Left hindlimb (tissue), 1 donor: ENCODE results near the gene PRKN.

Experiments used
- DNase-seq: peaks from one replicate; pipeline ENCODE4 v3.0.0-alpha.2; 2018

The PRKN gene

DNA sequence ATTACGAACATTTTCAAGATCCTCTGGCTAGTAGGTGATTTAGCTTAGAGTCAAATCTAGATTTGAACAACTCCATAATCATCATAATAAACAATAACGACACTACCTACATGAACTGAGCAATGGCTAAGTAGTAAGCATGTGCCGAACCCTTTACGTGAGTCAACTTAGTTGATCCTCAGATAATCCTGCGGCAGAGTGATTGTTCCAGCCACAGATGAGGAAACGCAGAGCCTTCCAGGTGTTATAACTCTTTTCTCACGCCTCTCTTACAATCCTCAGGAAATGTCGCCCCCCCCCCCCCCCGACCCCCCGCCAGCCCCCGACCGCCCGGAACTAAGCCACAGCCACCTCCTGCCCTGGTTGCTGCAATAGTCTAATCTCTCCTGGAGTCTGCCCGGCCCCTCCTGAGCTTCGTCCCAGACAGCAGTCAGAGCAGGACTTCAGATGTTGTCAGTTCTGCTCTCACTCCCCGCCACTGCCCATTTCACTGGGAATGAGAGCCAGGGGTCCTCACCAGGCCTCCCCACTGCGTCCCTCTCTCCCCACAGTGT lies 1312.2 kb downstream of the PRKN start:
- no peak for DNase-seq

DNA sequence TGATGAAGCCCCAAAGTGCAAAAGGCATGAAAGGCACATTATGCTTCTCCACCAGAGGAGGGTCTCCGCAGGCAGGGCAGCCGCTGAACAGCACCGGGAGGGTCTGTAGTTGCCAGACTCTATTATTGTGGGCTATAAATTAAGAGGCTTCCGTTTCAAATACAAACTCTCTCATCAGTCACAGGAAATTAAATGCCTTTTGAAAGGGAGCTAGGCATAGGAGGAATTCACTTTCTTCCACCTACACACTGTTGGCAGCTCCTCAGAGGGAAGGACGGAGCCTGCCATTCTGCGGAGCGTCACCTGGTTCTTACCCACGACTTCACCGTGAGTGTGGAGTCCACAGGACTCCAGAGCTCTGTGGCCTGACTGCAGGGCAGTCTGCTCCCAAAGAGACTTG lies 1312.9 kb downstream of the PRKN start:
- no peak for DNase-seq

DNA sequence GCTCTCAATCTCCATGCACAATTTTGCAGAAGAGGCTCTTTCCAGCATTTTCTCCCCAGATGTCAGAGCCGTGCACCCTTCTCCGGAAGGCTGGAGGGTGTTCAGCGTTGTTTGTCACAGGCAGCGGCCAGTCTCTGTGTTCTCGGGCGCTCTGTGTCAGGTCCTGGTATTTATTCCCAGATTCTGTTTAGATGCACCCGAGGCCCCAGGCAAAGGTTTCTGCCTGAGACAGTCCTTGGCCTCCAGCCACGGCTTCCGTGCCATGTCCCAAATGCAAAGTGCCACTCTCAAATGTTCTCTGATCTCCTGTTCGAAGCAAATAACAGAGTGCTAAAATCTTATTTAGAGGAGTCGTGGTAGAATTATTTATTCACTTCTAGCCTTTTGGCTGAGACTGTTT lies 1313.4 kb downstream of the PRKN start:
- DNase-seq, result no peak

DNA sequence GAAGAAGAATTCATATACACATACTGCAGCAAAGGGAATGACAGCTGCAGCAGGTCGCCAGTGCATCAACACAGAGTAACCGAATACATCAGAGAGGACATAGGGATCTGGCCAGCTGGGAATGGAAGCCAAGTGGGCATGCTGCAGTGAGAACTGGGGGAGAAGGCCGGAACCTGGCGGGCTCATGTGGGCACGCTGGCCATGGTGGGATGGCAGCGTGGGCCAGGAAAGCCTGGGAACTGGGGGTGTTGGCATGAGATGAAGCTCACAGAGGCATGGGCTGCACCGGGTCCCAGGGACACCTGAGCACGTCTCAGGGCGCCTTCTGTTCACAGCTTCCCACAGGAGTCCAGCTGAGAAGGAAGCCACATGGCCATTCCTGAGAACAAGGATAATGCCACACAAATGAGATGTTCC lies 1314.2 kb downstream of the PRKN start:
- peak; percentile 40 for DNase-seq

DNA sequence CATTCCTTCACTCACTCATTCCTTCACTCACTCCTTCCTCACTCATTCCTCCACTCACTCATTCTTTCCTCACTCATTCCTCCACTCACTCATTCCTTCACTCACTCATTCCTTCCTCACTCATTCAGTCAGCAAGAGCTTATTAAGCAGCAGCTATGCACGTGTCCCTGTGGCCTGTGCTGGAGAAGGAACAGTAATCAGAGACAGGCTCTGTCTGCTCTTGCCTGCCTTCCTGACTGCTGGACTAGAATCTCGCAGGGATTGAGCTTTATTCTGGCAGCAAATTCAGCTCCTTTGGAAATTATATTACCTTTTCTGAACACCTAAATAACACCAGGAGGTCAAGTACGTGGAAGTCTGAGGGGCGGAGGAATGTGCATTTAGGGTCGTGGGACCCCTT lies 1314.8 kb downstream of the PRKN start:
- DNase-seq, result no peak

DNA sequence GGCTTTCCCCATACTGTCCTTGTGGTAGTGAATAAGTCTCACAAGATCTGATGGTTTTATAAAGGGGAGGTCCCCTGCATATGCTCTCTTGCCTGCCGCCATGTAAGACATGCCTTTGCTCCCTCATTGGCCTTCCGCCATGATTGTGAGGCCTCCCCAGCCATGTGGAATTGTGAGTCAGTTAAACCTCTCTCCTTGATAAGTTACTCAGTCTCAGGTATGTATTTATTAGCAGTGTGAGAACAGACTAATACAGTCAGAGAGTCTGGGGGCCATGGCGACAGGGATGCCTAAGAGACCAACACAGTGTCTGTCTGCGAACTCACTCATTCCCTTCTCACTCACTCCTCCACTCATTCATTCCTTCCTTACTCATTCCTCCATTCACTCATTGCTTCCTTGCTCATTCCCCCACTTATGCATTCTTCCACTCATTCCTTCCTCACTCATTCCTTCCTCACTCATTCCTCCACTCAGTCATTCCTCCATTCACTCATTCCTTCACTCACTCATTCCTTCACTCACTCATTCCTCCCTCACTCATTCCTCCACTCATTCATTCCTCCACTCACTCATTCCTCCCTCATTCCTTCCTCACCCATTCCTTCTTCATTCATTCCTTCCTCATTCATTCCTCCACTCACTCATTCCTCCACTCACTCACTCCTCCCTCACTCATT lies 1316.2 kb downstream of the PRKN start:
- no peak for DNase-seq

DNA sequence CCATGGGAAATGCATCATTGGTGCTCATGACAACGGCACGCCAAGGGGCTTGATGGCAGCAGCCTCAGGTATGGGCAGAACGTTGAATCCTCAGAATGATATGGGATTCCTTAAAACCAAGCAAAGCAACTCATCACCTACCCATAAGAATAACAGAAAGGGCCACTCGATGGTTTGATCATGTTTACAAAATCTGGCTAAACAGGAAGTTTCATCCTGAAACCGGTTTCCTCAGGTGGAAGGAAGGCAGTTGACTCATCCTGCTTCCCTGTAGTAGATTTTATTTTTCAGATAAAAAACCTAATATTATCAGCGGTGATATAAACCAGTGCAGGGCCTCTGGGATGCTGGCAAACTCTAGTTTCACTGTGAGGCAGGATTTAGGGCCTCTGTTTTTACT lies 1316.8 kb downstream of the PRKN start:
- no peak for DNase-seq

DNA sequence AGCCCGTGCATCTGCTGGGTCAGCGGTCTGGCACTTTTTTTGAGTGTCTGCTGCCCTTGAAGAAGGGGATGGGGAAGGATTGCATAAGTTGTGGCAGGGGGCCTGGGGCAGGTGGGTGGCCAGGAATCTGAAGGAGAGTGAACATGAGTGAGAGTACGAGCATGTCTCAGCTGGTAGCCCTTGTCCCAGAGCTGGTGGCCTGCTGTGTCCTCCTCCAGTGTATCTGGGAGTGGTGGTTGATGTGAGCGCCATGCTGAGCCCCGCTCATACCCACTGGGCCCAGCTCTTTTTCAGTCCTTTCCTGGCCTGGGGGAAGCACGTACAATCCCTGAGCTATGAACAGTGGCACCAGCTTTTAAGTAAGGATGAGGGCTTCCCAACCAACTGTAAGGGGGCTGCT lies 1317.5 kb downstream of the PRKN start:
- no peak for DNase-seq

DNA sequence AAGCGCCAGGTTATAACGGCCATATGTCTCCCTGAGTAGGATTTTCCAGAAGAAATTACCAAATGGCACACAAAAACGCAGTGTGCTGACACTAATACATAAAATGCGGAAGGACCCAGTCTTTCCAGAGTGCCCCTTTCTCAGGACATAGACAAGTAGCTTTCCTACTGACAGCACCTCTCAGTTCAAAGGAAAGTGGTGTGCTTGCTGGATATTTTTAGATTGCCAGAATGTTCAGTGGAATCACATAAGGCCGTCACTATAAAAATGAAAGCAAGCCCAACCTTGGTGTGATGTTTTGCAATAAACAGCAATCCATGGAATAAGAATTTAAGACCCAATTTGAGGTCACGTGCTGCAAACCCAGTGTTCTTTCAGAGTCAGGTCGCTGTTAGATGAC lies 1318.2 kb downstream of the PRKN start:
- no peak for DNase-seq

DNA sequence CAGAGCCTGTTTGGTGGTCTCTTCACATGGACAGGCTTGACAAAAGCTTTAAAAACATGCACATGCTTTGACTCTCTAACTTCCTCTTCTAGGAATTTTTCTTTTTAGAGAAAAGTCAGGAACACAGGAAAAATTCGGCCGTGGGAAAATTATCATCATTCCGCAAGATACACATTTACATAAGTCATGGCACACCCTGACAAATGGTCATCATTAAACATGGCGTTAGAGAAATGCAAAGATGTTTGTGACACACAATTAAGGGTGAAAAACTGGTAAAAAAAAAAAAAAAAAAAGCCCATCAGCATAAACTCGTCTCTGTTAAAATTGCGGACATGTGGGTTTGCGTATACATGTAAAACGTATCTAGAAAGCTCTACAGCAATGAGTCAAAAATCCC lies 1319.5 kb downstream of the PRKN start:
- DNase-seq, result no peak

DNA sequence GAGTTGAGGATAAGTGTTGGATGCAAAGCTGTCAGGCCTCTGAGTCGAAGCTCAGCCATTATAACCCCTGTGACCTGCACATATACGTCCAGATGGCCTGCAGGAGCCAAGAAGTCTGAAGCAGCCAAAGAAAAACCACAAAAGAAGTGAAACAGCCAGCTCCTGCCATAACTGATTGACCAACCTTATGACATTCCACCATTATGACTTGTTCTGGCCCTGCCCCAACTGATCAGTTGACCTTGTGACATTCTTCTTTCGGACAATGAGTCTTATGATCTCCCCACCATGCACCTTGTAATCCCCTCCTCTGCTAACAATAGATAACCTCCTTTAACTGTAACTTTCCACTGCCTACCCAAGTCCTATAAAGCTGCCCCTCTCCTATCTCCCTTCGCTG lies 1320.0 kb downstream of the PRKN start:
- no peak for DNase-seq

DNA sequence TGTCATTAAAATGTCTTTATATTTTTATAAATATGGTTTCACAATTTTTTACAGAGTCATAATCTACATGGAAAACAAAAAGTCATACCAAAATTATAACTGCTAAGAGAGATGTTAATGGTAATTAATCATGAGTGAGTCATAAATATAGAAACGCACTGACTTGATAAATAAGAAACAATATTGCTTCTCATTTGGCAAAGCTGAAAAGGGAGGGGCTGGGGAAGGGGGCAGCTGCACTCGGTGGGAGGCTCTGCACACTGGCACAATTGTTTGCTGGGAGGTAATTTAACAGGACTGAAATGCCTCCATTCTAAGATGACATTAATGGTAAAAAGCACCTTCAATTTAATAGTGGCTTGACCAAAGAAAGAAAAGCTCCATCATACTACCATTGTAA lies 1320.5 kb downstream of the PRKN start:
- no peak for DNase-seq

DNA sequence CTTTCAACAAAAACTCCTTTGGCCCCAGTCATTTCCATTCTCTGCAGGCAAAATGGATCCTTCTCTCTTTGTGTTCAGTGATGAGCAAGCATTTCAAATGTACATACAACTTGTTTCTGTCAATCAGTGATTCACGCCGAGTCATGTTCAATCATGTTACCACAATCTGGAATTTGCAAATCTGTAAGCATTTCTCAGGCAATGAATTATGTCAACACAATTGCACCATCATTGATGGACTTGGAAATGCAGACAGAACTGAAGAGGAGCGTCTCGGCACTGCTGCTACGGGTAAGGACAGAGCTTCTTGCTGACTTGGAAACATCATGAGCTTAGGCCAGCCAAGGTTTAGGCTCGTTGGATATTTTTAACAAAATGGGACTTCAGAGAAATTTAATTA lies 1320.9 kb downstream of the PRKN start:
- no peak for DNase-seq

DNA sequence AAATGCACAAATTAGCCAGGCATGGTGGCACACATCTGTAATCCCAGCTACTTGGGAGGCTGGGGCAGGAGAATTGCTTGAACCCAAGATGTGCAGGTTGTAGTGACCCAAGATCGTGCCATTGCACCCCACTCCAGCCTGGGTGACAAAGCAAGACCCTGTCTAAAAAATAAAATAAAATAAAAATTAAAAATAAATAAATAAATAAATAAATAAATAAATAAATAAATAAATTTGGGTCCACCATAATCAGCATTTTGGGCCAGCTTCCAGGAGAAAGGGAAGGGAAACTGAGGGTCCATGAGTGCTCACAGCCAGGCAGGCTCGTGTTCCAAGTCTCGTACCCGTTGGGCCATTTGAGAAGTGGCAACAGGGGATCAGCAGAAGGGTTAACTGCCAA lies 1322.1 kb downstream of the PRKN start:
- no peak for DNase-seq

DNA sequence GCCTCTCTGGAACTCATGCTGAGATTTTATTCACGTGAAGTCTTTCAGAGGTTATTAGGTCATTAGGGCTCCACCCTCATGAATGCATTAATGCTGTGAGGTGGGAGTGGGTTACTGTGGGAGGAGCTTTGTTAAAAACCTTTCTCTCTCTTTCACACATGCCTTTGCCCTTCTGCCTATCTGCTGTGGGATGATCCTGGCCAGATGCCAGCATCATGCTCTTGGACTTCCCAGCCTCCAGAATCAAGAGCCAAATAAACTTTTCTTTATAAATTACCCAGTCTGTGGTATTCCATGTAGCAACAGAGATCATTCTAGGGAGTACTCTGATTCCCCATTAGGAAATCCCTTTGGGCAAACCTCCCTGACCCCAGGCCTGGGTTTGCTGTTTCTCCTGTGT lies 1323.8 kb downstream of the PRKN start:
- DNase-seq, result no peak

DNA sequence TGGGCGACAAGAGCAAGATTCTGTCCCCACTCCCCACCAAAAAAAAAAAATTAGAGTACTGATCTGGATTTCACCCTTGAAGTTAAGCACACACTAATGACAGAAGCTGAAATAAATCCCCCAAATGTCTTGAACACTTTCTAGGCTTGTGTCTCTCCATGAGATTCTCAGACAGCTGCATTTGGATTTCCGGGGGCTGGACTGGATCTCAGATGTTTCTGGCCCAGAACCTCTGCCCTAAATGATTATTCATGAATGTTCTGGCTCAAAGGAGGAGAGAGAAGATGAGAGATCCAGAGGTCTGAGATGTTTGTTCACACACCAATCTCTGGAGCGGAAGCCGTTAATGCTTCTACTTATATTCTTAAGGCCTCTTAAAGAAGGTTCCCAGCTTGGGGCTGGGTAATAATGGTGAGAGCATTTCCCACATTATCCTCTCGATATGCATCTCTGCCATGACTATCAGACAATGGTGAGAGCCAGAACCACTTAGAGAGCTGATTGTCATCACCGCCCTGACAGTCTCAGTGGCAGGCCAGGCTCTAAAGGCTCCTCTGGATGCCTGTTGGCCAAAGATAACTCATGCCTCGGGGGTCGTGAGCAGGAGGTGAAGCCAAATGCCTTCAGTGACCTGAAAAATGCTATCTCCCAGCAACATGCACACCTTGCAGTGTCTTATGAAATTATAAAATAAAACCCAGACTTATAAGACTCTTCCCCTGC lies 1325.8 kb downstream of the PRKN start:
- DNase-seq, result no peak

DNA sequence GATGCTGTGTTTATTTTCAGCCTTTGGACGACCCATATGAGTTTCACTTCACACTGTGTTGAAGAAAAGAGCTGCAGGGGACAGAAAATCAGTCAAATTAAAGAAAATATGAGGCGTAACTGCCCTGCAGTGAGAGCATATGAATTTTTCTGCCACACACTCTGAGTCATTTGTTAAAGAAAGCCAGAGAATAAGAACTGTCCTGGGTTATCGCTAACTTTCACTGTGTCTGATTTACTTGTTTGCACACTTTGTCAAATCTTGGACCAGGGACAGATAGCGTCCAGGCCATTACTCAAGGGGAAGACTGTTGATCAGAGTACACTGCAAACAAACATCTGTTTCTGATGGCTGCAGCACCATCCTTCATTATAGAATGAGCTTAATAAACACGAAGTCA lies 1326.9 kb downstream of the PRKN start:
- no peak for DNase-seq

DNA sequence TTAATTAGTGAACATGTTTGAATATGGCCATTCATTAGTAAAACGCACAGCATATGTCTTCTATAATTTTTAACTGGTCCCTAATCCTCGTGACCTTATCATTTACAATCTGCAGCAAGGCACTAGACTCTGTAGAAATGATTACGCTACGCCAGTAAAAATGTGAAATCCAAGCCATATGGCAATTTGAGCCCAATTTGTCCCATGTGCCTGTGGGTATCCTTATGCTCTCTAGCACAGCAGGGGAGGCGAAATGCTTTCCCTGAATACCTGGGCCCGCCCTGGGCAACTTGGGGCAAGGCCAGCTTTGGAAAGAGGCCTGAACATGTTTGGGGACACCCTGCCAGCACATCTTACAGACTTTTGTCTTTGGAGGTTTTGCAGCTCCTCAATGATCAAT lies 1331.0 kb downstream of the PRKN start:
- no peak for DNase-seq

DNA sequence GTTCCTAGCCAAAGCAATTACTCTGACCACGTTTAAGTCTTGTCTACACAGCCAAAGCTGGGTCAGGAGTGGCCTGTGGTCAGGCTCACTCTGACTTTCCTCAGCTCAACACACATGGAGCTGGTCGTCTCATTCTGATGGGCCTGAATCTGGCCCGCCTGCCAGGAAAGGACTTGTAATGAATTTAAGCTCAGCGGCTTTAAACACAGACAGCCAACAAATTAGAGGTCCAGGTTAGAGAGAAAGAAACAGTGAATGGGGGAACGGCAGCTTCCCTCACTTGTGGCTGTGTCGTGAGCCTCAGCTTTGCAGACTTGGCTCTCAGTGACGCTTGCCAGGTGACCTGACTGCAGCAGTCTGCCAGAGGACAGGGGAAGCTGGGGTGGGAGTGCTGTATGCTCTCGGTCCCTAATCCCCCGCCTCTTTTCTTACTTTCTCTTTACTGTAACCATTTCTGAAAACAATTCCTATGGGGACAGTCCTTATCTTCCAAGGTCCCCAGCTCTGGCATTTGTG lies 1331.8 kb downstream of the PRKN start:
- DNase-seq, result no peak

DNA sequence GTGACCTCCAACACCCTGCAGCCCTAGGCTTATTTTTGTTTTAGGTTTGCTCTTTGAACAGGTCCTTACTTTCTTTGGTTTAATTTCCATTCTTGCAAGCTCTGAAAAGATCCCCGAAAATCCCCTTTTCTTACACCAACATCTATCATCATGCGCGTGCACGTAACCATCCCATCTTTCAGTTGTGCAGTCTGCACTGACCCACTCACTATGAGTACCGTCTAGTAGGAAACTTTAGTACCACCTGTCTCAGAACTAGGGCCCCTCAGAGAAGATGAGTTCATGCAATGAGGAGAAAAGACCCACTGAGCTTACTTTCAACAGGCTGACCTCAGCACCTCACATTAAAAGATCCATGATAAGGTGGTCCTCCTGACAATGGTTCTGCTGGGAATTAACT lies 1333.1 kb downstream of the PRKN start:
- DNase-seq, result no peak

DNA sequence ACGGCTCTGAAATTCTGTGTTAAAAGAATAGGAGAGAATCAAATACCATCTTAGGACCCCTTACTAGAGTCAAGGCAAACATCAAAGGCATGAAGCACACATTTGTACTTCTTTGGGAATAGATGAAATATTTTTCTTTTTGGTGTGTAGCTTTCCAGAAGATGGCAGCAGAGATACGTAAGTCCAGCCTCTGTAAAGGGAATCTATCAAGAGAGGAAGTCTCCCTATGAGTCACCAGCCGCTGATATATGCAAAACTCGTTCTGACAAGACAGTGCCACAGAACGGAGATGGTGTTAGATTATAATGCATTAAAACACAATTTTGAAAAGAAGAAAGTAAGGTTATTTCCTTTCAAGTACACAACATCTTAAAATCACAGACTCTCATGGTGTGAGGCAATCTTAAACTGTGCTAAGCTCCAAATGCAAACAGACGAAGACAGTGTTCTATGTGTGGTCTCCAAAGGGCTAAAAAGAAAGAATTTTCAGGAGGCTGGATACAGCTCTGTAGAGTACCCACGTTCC lies 1333.7 kb downstream of the PRKN start:
- no peak for DNase-seq

DNA sequence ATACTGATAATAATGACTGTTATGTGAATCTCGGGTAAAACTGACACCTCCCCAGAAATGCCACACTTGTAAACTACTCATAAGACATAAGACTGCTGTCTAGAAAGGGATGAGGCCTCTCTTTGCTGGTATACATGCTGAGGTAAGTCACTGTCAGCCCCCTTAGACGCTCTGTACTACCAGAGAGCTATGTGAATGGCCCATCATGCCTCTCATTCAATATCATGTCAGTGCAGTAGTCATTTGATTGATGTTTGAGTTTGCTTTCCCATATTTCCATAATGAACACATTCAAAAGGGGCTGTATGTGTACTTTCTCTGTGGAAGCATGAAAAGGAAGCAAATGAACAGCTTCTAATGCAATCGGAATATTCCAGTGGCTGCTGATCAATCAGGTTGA lies 1334.3 kb downstream of the PRKN start:
- DNase-seq, result no peak

DNA sequence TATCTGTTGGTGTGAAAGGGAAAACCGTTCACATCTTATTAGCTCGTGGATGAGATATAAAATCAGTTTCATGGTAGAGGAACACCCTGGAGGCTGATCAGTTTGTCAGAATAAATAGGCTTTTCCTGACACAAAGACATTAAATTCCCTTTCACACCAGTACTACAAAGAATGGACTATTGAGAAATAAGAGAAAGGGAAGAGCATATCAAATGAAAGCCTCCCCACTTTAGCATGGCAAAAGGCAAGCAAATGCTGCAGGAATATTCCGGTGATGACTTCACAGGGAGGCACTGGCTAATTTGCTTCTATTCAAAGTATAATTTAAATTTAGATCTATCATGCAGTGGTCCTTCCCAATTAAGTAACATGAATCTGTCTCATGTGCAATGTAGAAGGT lies 1337.8 kb downstream of the PRKN start:
- DNase-seq, result no peak

DNA sequence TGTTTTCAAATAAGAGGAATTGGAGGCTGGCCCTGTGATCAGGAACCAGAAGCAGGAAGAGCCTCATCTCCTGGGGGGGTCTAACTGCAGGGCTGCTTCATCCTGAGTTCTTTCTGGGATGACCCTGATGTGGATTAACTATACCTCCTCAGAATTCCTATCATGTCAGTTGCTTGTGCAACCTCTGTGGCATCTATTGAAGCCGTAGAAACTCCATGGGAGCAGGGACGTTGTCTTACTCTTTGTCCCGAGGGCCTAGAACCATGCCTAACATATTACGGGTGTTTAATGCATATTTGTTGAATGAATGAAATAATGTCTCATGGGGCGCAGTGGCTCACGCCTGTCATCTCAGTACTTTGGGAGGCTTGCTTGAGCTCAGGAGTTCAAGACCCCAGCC lies 1343.6 kb downstream of the PRKN start:
- DNase-seq, result no peak
